ENCODE results near the gene NFILZ.

The NFILZ gene, protein sequence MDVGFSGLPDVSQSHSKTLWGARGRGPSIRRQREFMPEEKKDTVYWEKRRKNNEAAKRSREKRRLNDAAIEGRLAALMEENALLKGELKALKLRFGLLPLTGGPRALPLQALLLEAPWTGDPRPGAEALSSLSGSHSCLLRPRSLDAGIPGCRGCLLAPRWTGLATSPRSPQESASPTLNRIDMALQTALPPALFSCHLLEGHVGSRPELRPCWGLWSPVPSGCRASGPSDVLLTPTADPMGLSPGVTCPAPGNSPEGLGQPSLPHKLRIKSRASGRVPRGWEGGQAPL

DNA sequence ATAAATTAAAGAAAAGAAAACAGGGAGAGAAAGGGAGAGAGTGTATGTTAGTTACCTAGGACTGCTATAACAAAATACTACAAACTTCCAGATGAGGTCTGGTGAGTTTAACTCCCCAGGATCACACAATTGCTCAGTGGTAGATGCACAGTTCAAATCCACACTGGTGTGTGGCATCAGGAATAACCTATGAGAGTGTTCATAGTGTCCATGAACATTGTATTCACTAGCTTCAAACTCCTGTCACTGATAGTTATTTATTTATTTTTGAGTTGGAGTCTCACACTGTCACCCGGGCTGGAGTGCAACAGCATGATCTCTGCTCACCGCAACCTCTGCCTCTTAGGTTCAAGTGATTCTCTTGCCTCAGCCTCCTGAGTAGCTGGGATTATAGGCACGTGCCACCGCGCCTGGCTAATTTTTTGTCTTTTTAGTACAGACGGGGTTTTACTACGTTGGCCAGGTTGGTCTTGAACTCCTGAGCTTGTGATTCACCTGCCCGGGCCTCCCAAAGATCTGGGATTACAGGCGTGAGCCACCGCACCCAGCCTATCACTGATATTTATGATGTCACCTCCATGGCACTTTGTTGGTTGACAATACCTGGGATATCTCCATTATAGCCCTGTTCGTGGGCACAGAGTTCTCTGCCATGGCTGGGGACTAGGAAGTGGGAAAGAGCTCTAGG lies at the start of gene NFILZ:
Gene NFILZ (plus strand): TSS at position 638 of the 688 bp plus-strand sequence. CDS start 46,133 bp downstream, outside the sequence.
- Histone ChIP-seq H3K9me3 (ENCODE audit: control insufficient read depth, insufficient read depth, low read depth, low read length) (no peaks in the 10 kb centered on the region), H3K36me3 (ENCODE audit: control insufficient read depth in 2 of 2, insufficient read depth in 1 of 2, low read length in 2 of 2) (no peaks in the 10 kb centered on the region), H3K4me3 (ENCODE audit: low read depth, low read length) (no peak within 1 kb of the TSS), H3K27ac (ENCODE audit: extremely low read depth, low read depth, low read length) (no peak within 1 kb of the TSS), H3K4me1 (ENCODE audit: control insufficient read depth, insufficient read depth, low read length) (0 out of 2 replicates have a peak, but pooled peaks cover 2% of the 10 kb centered on the region)
- CTCF ChIA-PET: interaction anchor here (0.6 to 1.2 kb wide), 2 partner anchors 15 to 24 kb away, joined by 3 to 5 read pairs; no protein-coding TSS in a partner anchor
- POLR2A ChIA-PET: interaction anchor here (0.6 kb wide), 1 partner anchor 8 kb away, joined by 4 read pairs; no protein-coding TSS in a partner anchor
- TF ChIP-seq PRDM1 (tag by site-specific recombination; IDR thresholded peaks at IDR 0.05) (0 out of 2 replicates have a peak, but pooled peaks have one; percentile 27), ZNF248 (tag by site-specific recombination; IDR thresholded peaks at IDR 0.05) (peak; percentile 94), ZSCAN5A (tag by site-specific recombination; IDR thresholded peaks at IDR 0.05) (no peak), ZNF558 (tag by site-specific recombination; IDR thresholded peaks at IDR 0.05) (no peak), ZNF133 (tag by site-specific recombination; IDR thresholded peaks at IDR 0.05) (no peak), ZNF416 (tag by site-specific recombination; IDR thresholded peaks at IDR 0.05) (no peak), ZFHX2 (tag by site-specific recombination; conservative IDR thresholded peaks at IDR 0.05) (no peak), ZBTB20 (tag by site-specific recombination; IDR thresholded peaks at IDR 0.05) (no peak), ZNF571 (tag by site-specific recombination; IDR thresholded peaks at IDR 0.05) (no peak), ZNF677 (tag by site-specific recombination; IDR thresholded peaks at IDR 0.05) (no peak)

GRCh38 chr19:8580710-8581281 lies 49.6 kb upstream of the NFILZ start:
- Histone ChIP-seq H3K27ac (ENCODE audit: extremely low read depth, low read depth, low read length) (no peak overlapping the region), H3K9me3 (ENCODE audit: control insufficient read depth, insufficient read depth, low read depth, low read length) (no peaks in the 10 kb centered on the region), H3K4me1 (ENCODE audit: control insufficient read depth, insufficient read depth, low read length) (no peaks in the 10 kb centered on the region), H3K36me3 (ENCODE audit: control insufficient read depth in 2 of 2, insufficient read depth in 1 of 2, low read length in 2 of 2) (no peaks in the 10 kb centered on the region), H3K4me3 (ENCODE audit: low read depth, low read length) (no peak overlapping the region)
- CTCF ChIA-PET: interaction anchor here (0.6 to 6.5 kb wide), 48 partner anchors 8 to 691 kb away, joined by 3 to 60 read pairs (median 4); partner anchors contain the start of genes MARCHF2 and ZNF414
- POLR2A ChIA-PET: interaction anchor here (0.6 to 1.4 kb wide), 5 partner anchors 10 to 504 kb away, joined by 3 to 5 read pairs (median 3); partner anchors contain the start of gene ZNF414
- TF ChIP-seq ZNF792 (tag by site-specific recombination; IDR thresholded peaks at IDR 0.05): no peak
- TF ChIP-seq PRDM4 (tag by site-specific recombination; IDR thresholded peaks at IDR 0.05): no peak
- no peak for TF ChIP-seq MYNN (tag by site-specific recombination; IDR thresholded peaks at IDR 0.05; ENCODE audit: borderline replicate concordance)
- TF ChIP-seq HIC1 (tag by site-specific recombination; IDR thresholded peaks at IDR 0.05): no peak
- no peak for TF ChIP-seq ZNF138 (tag by site-specific recombination; IDR thresholded peaks at IDR 0.05; ENCODE audit: borderline replicate concordance)
- TF ChIP-seq ZBTB26 (tag by site-specific recombination; optimal IDR thresholded peaks at IDR 0.05): no peak
- TF ChIP-seq ZNF639 (tag by site-specific recombination; IDR thresholded peaks at IDR 0.05): 0 out of 2 replicates have a peak, but pooled peaks have one; percentile 17
- TF ChIP-seq, protein P1, sequence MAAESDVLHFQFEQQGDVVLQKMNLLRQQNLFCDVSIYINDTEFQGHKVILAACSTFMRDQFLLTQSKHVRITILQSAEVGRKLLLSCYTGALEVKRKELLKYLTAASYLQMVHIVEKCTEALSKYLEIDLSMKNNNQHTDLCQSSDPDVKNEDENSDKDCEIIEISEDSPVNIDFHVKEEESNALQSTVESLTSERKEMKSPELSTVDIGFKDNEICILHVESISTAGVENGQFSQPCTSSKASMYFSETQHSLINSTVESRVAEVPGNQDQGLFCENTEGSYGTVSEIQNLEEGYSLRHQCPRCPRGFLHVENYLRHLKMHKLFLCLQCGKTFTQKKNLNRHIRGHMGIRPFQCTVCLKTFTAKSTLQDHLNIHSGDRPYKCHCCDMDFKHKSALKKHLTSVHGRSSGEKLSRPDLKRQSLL (tag by site-specific recombination; IDR thresholded peaks at IDR 0.05): peak; percentile 33; the same call in 1 of the 2 replicates
- no peak for TF ChIP-seq ZSCAN5A (tag by site-specific recombination; IDR thresholded peaks at IDR 0.05)
- no peak for TF ChIP-seq ZNF701 (tag by site-specific recombination; IDR thresholded peaks at IDR 0.05)
- peak; percentile 55 for TF ChIP-seq SP7 (tag by site-specific recombination; IDR thresholded peaks at IDR 0.05)

All from HEK293 (cell line).